Superior temporal gyrus (tissue), 1 donor: ENCODE measurements around the gene ALDH1A1.
"Not testable (repeated sequence)": the region's sequence is repeated elsewhere in the genome, so short reads cannot be mapped to it uniquely, and the experiment has no call there.

Source experiments
- DNase-seq: peaks from one replicate; pipeline ENCODE4 v3.0.0-alpha.2; 2016; ENCODE audit errors: extremely low spot score

The ALDH1A1 gene

DNA sequence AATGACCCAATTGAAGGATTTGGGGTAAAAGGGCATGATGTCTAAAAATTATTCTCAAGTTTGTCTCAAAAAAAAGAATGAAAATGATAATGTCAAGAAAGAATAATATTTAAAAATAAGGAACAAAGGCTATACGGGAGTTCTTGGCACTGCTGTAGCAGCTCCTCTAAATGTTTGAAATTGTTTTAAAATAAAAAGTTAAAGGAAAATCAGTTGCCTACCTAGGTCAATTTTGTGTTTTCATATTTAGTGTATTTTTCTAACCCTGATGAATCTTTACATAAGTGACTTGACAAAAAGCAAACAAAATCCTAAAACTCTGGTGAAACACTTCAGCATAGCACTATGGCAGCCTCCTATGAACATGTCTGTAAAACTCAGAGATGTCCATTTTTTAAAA lies 56.4 kb downstream of the ALDH1A1 start:
- DNase-seq, result no peak

- DNase-seq, result no peak
These were observed 57.7 kb downstream of the ALDH1A1 start for GRCh38 chr9:72895122-72895521.

DNA sequence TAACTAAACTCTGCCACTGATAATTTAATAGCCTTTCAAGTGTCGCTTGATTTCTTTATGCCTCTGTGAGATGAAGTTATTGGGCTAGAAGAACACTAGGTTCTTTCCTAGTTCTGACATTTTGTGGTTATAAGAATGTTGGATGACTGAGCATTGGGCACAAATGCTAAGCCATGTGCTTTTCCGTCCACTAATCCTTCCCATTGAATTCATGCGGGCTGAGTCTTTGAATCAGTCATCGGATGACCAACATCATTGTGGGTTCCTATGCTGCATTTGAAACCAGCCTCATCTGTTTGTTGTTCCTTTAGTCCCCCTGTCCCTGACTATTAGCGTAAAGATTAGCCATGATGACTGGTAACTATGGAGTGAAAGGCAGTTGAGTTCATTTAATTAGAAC lies 58.5 kb downstream of the ALDH1A1 start:
- DNase-seq, result no peak

- DNase-seq, result no peak
These were observed 59.4 kb downstream of the ALDH1A1 start for GRCh38 chr9:72893437-72893836.

GRCh38 chr9:72891043-72891442 lies 61.8 kb downstream of the ALDH1A1 start:
- DNase-seq, result no peak

GRCh38 chr9:72888943-72889342 lies 63.9 kb downstream of the ALDH1A1 start:
- no peak for DNase-seq

DNA sequence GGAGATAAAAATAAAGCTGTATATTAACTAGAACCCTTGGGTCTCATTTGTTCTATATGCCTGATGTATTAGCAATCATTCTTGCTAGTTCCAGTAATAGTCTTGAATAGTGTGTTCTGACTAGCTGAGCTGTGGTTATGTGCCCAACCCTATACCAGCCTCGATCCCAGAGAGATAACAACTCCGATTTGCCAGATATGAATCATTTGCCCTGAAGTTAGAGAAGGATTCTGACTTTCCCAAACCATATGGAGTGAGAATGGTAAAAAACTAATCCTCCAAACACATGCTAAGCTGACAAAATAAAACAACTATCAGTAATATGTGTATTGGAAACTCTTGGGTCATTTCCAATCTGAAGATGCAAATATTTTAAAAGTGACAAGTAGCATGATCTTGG lies 64.8 kb downstream of the ALDH1A1 start:
- DNase-seq, result no peak

DNA sequence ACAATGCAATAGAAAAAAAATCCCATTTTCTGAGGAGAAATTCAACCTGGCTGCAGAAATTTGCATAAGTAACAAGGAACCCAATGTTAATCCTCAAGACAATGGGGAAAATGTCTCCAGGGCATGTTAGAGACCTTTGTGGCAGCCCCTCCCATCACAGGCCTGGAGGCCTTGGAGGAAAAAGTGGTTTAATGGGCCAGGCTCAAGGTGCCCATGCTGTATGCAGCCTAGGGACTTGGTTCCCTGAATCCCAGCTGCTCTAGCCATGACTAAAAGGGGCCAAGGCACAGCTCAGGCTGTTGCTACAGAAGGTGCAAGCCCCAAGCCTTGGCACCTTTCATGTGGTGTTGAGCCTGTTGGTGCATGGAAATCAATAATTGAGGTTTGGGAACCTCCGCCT lies 66.5 kb downstream of the ALDH1A1 start:
- no peak for DNase-seq

DNA sequence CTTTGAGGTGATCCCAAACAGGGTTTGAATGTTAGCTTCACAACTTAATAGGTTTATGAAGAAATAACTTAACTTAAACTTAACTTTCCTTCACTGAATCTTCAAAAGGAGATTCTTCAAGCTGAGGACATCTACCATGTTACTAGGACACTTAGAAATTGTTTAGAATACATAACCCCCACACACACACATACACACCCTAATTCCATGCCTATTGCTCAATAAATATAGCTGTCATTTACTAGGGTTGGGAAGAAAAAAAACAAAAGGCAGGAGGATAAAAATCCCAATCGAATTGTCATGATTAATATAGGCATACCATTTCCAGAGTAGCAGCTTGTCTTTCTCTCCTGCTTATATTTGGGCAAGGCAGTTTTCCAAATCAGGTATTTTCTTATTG lies 68.3 kb downstream of the ALDH1A1 start:
- no peak for DNase-seq

DNA sequence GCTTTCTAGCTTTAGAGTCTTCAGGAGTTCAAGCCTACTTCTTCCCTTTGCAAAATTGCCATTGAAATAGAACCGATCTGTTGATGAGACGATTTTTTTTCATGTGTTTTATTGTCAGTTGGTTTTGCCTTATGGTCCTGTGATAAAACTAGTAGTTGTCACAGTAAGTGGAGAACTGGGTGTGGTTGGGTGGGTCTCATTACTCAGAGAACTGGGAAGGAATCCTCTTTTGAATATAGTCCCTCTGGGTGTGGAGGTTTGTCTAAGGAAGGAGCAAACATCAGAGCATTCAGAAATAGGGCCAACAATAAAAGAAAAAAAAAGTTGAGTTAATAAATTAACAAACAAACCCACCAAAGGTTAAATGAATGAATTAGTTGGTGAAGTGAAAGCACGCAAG lies 69.0 kb downstream of the ALDH1A1 start:
- DNase-seq, result no peak

DNA sequence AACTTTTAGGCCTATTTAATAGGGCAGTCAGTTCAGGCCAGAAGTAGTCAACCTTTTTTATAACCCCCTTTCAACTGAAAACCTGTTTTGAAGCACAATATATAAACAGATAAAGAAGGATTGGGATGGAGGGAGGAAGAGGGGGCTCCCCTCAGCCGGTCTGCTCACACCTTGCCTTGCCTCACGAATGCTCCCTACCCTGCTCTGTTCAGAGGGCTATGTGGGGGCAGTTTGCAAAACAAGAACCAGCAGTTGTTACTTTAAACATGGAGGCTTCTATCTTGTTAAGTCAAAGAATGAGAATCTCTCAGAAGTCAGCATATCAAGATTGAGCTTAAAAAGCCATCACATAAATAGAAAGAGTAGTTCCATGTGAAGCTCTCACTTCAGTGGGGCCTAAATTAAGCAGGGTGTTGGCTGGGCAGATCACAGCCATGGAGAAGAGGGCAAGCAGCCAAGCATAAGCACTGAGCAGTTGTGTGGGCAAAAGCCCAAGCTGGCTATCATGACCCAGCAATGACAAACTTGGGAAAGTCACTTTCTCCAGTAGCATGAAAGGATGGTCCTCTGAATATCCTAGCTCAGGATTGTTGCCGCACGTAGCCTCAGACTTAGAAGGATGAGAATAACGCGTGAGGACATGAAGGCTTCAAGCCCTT lies 70.6 kb downstream of the ALDH1A1 start:
- no peak for DNase-seq

GRCh38 chr9:72880821-72881220 lies 72.0 kb downstream of the ALDH1A1 start:
- no peak for DNase-seq

DNA sequence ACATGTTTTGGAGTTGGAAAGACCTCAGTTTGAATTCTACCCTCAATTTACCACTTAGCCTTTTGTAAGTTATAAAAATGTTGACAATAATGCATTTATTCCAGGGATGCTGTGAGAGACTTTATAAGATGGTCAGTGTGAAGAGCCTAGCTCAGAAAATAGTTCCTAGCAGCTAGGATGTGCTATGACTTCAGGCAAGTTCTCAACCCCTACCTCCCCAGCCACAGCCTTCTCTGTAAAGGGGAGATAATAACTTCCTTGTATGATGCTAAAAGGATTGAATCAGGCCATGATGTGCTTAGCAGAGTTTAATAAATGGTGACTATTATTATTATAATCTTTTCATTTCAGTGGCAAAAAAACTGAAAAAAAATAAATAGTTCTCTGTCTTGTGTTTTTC lies 77.6 kb downstream of the ALDH1A1 start:
- no peak for DNase-seq

DNA sequence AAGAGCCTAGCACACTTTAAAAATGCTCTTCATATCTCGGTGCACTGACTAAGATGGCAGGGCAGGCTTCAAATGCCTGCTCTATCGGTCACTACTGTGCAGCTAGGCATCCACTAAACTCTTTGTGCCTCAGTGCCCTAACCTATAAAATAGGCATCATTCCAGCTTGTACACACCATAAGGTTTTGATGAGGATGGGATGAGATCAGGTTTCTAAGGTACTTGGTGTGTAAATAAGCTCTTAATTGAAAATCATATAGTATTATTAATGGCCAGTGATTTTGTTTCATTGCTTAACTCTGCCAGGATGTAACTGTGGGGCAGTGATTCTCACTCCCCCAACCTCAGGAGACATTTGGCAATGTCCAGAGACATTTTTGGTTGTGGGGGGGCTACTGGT lies 78.5 kb downstream of the ALDH1A1 start:
- no peak for DNase-seq

DNA sequence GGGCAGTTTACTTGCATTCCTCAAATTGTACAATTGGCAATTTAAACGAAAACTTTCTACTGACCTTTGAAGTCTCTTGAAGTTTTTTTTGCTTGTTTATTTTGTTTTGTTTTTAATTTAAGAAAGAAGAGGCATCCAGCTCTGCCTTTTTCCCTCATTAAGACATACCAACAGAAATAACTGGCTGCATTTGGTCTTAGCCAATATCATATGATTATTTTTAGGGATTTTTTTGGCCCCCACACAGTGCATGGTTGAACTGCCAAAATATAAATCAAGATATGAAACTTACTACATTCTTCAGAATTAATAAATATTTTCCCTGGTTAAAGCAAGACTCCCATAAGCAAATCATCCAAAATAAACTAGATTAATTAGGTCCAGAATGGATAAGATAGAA lies 79.4 kb downstream of the ALDH1A1 start:
- DNase-seq, result no peak

DNA sequence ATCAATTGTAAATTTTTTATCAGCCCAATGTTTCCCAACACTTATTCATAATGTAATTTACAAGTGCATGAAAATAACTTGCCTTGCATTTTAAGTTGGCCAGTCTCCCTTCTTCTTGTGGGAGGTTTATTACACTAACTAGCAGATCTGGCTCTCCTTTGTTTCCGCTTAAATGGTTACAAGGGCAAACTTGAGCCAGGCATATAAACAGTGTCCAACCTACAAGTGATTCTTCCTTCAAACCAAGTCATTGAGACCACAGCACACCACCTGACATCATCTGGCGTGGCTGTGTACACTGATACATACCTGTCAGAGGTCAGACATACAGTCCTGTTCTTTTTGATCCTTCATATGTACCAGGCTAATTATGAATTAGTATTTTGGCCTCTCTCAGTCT lies 80.1 kb downstream of the ALDH1A1 start:
- DNase-seq, result no peak

DNA sequence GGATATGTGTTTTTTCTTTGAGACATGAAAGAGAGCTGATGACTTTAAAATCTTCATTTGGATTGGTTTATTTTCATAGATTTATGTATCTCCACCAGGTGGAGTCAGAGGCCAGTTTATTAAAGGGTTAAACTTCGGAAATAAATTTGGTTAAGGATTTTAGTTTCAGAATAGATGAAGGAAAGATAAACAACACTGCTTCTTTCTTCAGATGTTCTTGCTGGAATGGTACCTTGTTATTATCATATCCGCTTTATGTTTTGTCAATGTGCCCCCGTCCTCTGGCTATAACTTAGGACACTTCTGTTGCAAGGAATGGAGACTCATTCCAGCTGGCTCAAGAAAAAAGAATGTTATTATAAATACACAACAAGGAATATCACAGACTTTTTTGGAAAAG lies 81.2 kb downstream of the ALDH1A1 start:
- peak; percentile 55 for DNase-seq

DNA sequence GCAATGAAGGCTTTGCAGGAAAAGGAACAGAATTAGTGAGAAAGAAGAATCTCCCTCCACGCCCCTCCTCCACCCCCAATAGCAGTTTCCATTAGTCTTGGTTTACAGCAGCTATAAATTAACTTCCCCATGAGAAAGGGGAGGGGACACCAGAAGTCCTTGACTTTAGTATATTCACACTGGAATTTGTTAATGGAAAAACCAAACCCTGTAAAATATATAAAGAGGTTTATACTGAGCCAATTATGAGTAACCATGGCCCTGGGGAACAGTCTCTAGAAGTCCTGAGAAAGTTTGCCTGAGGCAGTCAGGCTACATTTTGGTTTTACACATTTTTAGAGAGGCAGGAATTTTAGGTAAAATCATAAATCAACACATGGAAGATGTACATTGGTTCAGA lies 88.5 kb downstream of the ALDH1A1 start:
- DNase-seq, result no peak

DNA sequence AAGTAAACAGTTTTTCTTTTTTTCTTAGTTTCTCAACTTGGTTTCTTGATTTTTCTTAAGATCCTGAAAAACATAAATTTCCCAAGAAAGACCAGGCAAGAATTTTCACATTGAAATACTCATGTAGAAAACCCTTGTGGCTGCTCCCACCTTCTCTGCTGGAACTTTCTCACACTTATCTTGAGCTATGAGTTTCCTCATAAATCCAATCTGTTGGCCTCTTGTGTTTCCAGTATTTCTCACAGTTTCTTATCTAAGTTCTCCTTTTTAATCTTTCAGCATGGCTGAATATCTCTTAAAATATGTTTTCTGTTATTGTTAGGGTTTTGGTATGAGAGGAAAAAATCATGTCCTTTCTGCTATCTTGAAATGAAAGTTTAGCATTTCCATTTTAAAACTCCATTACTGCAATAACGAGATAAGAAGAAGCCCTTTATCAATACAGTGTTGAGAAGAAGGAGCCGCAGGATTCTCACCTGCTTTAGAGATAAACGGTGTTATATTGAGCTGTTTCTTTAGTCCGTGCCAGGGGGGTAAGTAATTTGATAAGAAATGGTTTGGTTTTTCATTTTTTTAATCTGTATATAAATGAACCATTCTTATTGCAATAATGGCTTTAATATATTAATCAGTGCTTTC lies 89.3 kb downstream of the ALDH1A1 start:
- no peak for DNase-seq

GRCh38 chr9:72862788-72863187 lies 90.1 kb downstream of the ALDH1A1 start:
- DNase-seq, result not testable (repeated sequence)

DNA sequence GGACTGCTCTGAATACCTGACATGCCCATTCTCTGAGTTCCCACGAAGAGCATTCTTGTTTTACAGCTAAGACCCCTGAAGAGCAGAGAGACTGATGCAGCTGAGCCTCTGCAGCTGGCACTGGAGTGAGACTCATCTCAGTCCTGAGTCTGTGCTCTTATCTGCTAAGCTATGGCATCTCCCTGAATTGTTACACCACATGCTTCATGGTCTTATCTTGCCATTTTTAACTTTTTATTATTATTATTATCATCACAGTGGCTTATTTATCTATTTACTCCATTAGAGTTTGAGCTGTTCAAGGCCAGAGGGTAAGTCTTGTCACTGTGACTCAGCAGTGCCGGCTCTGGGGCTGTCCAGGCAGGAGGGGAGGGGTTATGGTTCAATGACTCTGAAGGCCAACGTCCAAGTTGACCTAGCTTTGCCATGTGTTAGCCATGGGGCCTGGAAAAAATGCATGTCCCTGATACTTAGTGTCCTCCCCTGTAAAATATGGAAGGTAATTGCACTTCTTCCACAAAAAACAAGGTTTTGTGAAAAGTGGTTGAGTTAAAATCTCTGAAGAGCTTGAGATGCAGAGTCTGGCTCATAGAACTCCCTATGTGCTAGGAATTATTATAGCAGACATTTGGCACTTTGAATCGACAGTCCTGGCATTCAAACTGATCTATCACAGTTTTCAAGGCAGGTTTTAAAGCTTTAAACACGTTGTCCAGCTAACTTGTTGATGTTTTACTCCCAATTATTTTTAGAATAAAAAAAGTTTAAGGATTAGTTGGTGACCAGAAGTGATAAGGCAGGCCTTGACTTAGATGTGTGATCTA lies 94.6 kb downstream of the ALDH1A1 start:
- DNase-seq, result no peak

- no peak for DNase-seq
These were observed 95.2 kb downstream of the ALDH1A1 start for GRCh38 chr9:72857624-72857996.

- DNase-seq, result peak; percentile 90
These were observed 95.8 kb downstream of the ALDH1A1 start for GRCh38 chr9:72856972-72857623.
